Body of pancreas (tissue), 4 donors: Measurements from ENCODE around the gene EIF5B.

Experiments used
- CTCF ChIP-seq, 7 experiments: fragments of 450-650 bp in 4 of 7; fragments of 200-600 bp in 3 of 7; sonication (generic) in 3 of 7; IDR thresholded peaks; one replicate each; pipeline ENCODE4 v1.5.1; 2016 to 2019; ENCODE audit warnings: antibody characterized with exemption in 7 of 7
- POLR2A ChIP-seq, 3 donors: fragments of 450-650 bp; IDR thresholded peaks; one replicate each; pipeline ENCODE4 v1.6.1; 2016; ENCODE audit warnings: antibody characterized with exemption in 3 of 3, mild to moderate bottlenecking in 2 of 3

GRCh38 chr2:99388892-99389291, 51.7 kb downstream of the EIF5B start:
- TF ChIP-seq POLR2A (IDR thresholded peaks at IDR 0.05) (no peak), CTCF (IDR thresholded peaks at IDR 0.05) (no peak)
